ENCODE results near the gene ISG15.
"Not testable (repeated sequence)": the region's sequence is repeated elsewhere in the genome, so short reads cannot be mapped to it uniquely, and the experiment has no call there.

ISG15 gene

GRCh38 chr1:1012736-1013104, 577 bp upstream of the ISG15 start:
- not testable (repeated sequence) for DNase-seq (ENCODE audit: low spot score)

- no peak for DNase-seq (ENCODE audit: low spot score)
Observed at GRCh38 chr1:1013922-1014648, 788 bp downstream of the ISG15 start.

GRCh38 chr1:1014799-1015681, 1.7 kb downstream of the ISG15 start:
- DNase-seq (ENCODE audit: low spot score), result no peak

GRCh38 chr1:1017397-1018320, 4.4 kb downstream of the ISG15 start:
- DNase-seq (ENCODE audit: low spot score), result not testable (repeated sequence)

- DNase-seq (ENCODE audit: low spot score), result not testable (repeated sequence)
Observed at GRCh38 chr1:1018321-1018685, 5.0 kb downstream of the ISG15 start.

GRCh38 chr1:1019122-1019999, 6.1 kb downstream of the ISG15 start:
- DNase-seq (ENCODE audit: low spot score), result peak; percentile 78

GRCh38 chr1:1020000-1020404, 6.7 kb downstream of the ISG15 start, which contains the start of gene AGRN:
AGRN (plus strand) TSS chr1:1020120; CDS start chr1:1020173, 53 bp downstream.
- DNase-seq (ENCODE audit: low spot score), result no peak

GRCh38 chr1:1020415-1021009, 7.2 kb downstream of the ISG15 start:
- DNase-seq (ENCODE audit: low spot score), result no peak

- DNase-seq (ENCODE audit: low spot score), result no peak
Observed at GRCh38 chr1:1021010-1021919, 8.0 kb downstream of the ISG15 start.

- no peak for DNase-seq (ENCODE audit: low spot score)
Observed at GRCh38 chr1:1021920-1022259, 8.6 kb downstream of the ISG15 start.

- DNase-seq (ENCODE audit: low spot score), result no peak
Observed at GRCh38 chr1:1022302-1023009, 9.2 kb downstream of the ISG15 start.

GRCh38 chr1:1023700-1024099, 10.4 kb downstream of the ISG15 start:
- no peak for DNase-seq (ENCODE audit: low spot score)

- DNase-seq (ENCODE audit: low spot score), result no peak
Observed at GRCh38 chr1:1024149-1024770, 11.0 kb downstream of the ISG15 start.

GRCh38 chr1:1024771-1025699, 11.7 kb downstream of the ISG15 start:
- DNase-seq (ENCODE audit: low spot score), result no peak

GRCh38 chr1:1025730-1026129, 12.4 kb downstream of the ISG15 start:
- DNase-seq (ENCODE audit: low spot score), result no peak

- DNase-seq (ENCODE audit: low spot score), result no peak
Observed at GRCh38 chr1:1026599-1027413, 13.5 kb downstream of the ISG15 start.

GRCh38 chr1:1027791-1028190, 14.5 kb downstream of the ISG15 start:
- DNase-seq (ENCODE audit: low spot score), result no peak

Data from activated CD4-positive, alpha-beta T cell treated with anti-CD3 and anti-CD28 coated beads, Interleukin-2, Interleukin-4, amounts not matched to agents 100 ng/mL and 50 ng/mL, durations not matched to agents 16 hours and 8 hours (primary cell).